22Rv1 (cell line): ENCODE results near the gene CD58.

Experiments
- ZFX ChIP-seq: fragments of 450-650 bp; IDR thresholded peaks from 2 replicates; pipeline ENCODE4 v1.6.1; 2017; ENCODE audit warnings: antibody characterized with exemption, borderline replicate concordance
- TF ChIP-seq, protein P1 (sequence below): fragments of 450-650 bp; IDR thresholded peaks from 2 replicates; pipeline ENCODE4 v1.5.1; 2017; ENCODE audit warnings: mild to moderate bottlenecking

DNA sequence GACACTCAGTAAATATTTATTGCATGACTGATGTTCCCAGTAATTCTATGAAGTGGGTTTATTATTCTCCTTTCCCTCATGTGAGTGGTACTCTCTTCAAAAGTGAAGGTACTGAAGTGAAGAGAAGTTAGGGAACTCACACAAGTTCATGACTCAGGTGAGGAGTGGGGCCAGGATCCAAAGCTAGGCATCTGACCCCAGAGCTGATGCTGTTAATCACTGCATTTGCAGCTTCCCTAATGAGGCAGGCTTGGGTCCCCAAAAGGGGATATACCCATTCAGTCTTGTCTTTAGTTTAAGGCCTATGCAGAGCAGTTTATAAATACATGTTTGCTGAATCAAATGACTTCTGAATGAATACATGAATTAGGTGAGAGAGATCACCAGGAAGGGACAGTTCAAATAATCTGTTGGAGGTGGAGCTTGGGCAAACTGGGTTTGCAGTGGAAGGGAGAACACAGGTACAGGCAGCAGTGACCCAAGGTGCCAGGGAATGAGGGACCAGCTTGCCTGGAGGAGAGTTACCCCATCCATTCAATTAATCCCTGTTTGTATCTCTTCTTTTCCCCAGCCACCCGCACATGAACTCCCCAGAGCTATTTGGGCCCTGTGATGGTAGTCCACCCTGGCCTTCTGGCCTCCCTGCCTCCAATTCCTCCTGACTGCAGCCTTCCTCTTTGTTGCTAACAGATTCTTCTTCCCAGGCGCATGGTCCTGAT is 2.0 kb downstream of the CD58 start:
- TF ChIP-seq, protein P1, sequence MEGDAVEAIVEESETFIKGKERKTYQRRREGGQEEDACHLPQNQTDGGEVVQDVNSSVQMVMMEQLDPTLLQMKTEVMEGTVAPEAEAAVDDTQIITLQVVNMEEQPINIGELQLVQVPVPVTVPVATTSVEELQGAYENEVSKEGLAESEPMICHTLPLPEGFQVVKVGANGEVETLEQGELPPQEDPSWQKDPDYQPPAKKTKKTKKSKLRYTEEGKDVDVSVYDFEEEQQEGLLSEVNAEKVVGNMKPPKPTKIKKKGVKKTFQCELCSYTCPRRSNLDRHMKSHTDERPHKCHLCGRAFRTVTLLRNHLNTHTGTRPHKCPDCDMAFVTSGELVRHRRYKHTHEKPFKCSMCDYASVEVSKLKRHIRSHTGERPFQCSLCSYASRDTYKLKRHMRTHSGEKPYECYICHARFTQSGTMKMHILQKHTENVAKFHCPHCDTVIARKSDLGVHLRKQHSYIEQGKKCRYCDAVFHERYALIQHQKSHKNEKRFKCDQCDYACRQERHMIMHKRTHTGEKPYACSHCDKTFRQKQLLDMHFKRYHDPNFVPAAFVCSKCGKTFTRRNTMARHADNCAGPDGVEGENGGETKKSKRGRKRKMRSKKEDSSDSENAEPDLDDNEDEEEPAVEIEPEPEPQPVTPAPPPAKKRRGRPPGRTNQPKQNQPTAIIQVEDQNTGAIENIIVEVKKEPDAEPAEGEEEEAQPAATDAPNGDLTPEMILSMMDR = no peak
- TF ChIP-seq ZFX = no peak
